PC-3 (cell line): ENCODE measurements around the gene UBR3. TPM values are rescaled to one million over a fixed set of nuclear protein-coding genes. Genes with fewer than 3 reads are reported as not detected.
A peak's percentile ranks its signal among the peaks of the same experiment; 100 is the strongest.
"Not testable (repeated sequence)": the region's sequence is repeated elsewhere in the genome, so short reads cannot be mapped to it uniquely, and the experiment has no call there.

Experiments used
- ATAC-seq: fragments of 200-7000 bp; cut with Tn5 transposase; 2 replicates; pipeline ENCODE4 v1.9.1; 2020; ENCODE audit warnings: mild to moderate bottlenecking, moderate library complexity
- BruUV-seq: library from RNA; stranded (reverse); fragments of 400-500 nt; replicated peaks from 2 replicates; lab custom pipeline; 2021; lab: Mats Ljungman, UMichigan
- CTCF ChIA-PET: fragments of 300-600 bp; sonication (Branson Sonifier 250); formaldehyde crosslinking; loops from one replicate; lab custom pipeline; 2022; ENCODE audit warnings: antibody characterized with exemption; lab: Charles Lee
- POLR2A ChIA-PET: fragments of 300-600 bp; sonication (Branson Sonifier 250); formaldehyde crosslinking; loops from one replicate; lab custom pipeline; 2022; ENCODE audit warnings: antibody characterized with exemption; ENCODE audit not compliant: unreplicated experiment; lab: Charles Lee
- DNase-seq: peaks from one replicate; pipeline ENCODE4 v3.0.0-alpha.2; 2015
- H2AFZ ChIP-seq: fragments of 300-600 bp; sonication (generic); 2 replicates; pipeline ENCODE4 v1.6.0; 2016; ENCODE audit warnings: antibody characterized with exemption, low read length
- H3F3A ChIP-seq: fragments of 300-600 bp; sonication (generic); one replicate; pipeline ENCODE4 v1.6.0; 2017; ENCODE audit warnings: antibody characterized with exemption, low read length, control low read depth, mild to moderate bottlenecking; ENCODE audit not compliant: unreplicated experiment
- H3K27ac ChIP-seq: fragments of 300-600 bp; sonication (generic); 2 replicates; pipeline ENCODE4 v1.5.1; 2016; ENCODE audit warnings: mild to moderate bottlenecking, low read length
- H3K27me3 ChIP-seq: fragments of 300-600 bp; sonication (generic); 2 replicates; pipeline ENCODE4 v1.6.1; 2016; ENCODE audit warnings: low read length, mixed read lengths
- H3K36me3 ChIP-seq: fragments of 300-600 bp; sonication (generic); 2 replicates; pipeline ENCODE4 v1.6.1; 2016; ENCODE audit warnings: low read depth, mixed run types, low read length, mixed read lengths
- H3K4me1 ChIP-seq: fragments of 300-600 bp; sonication (generic); 2 replicates; pipeline ENCODE4 v1.5.1; 2016; ENCODE audit warnings: low read length; ENCODE audit not compliant: insufficient read depth
- H3K4me2 ChIP-seq: fragments of 300-600 bp; sonication (generic); 2 replicates; pipeline ENCODE4 v1.6.0; 2016; ENCODE audit warnings: low read length
- H3K4me3 ChIP-seq: fragments of 300-600 bp; sonication (generic); 2 replicates; pipeline ENCODE4 v1.5.1; 2016; ENCODE audit warnings: mild to moderate bottlenecking, low read length, mixed read lengths
- H3K79me2 ChIP-seq: fragments of 300-600 bp; sonication (generic); 2 replicates; pipeline ENCODE4 v1.6.1; 2017; ENCODE audit warnings: low read length, mixed read lengths
- H3K9ac ChIP-seq: fragments of 300-600 bp; sonication (generic); 2 replicates; pipeline ENCODE4 v1.6.0; 2016; ENCODE audit warnings: mild to moderate bottlenecking, low read length
- H3K9me2 ChIP-seq: fragments of 300-600 bp; sonication (generic); replicated peaks from 2 replicates; pipeline ENCODE4 v1.6.1; 2016; ENCODE audit warnings: mixed run types, low read length, mixed read lengths
- H3K9me3 ChIP-seq: fragments of 300-600 bp; sonication (generic); 2 replicates; pipeline ENCODE4 v1.6.1; 2016; ENCODE audit warnings: low read length, mixed read lengths
- H4K20me1 ChIP-seq: fragments of 300-600 bp; sonication (generic); 2 replicates; pipeline ENCODE4 v1.6.1; 2016; ENCODE audit warnings: low read length, mixed read lengths
- CTCF ChIP-seq: fragments of 300-600 bp; sonication (generic); conservative IDR thresholded peaks from 2 replicates; pipeline ENCODE4 v1.5.1; 2017; ENCODE audit warnings: antibody characterized with exemption, low read depth, mild to moderate bottlenecking, low read length
- EZH2 ChIP-seq: fragments of 300-600 bp; sonication (generic); IDR thresholded peaks from one replicate; pipeline ENCODE4 v1.6.1; 2017; ENCODE audit warnings: antibody characterized with exemption, mild to moderate bottlenecking, low read length; ENCODE audit not compliant: unreplicated experiment
- EZH2phosphoT487 ChIP-seq: fragments of 300-600 bp; sonication (generic); IDR thresholded peaks from 2 replicates; pipeline ENCODE4 v1.6.1; 2018; ENCODE audit warnings: mild to moderate bottlenecking, antibody characterized with exemption, low read length, borderline replicate concordance
- intact Hi-C: fragments of 100-400 bp; cut with micrococcal nuclease; formaldehyde crosslinking; loops from 2 replicates; pipeline ENCODE4 v1.9.0; 2023
- total RNA-seq: library from RNA; depleted of rRNA; stranded (reverse); fragments of >200 nt; gene quantifications from 2 replicates; pipeline ENCODE4 v1.2.3, GENCODE V29; 2014; rRNA removed

The UBR3 gene
- total RNA-seq, 1 experiment from 2014 or later, result 30.9 TPM

GRCh38 chr2:170122883-170123547 lies 295.8 kb downstream of the UBR3 start:
- no peaks in the 10 kb centered on the region for H3K79me2 ChIP-seq
- H3K36me3 ChIP-seq, result no peaks in the 10 kb centered on the region
- peak overlapping the region; percentile 59 for H3K4me2 ChIP-seq
- H3K4me3 ChIP-seq, result no peak overlapping the region
- no peaks in the 10 kb centered on the region for H3K9me2 ChIP-seq
- ChIA-PET CTCF (no interaction called here), POLR2A (no interaction called here)
- no TSS peak for BruUV-seq
- H3K27me3 ChIP-seq, result no peaks in the 10 kb centered on the region
- intact Hi-C loops, result loop anchor here (1.0 kb wide), 1 partner anchor 23 kb away; no protein-coding TSS in a partner anchor
- TF ChIP-seq CTCF (no peak), EZH2phosphoT487 (no peak)
- ATAC-seq (peak; percentile 90), DNase-seq (peak; percentile 96)
- H3K9ac ChIP-seq, result no peak overlapping the region
- H3F3A ChIP-seq, result no peaks in the 10 kb centered on the region
- no peak overlapping the region for H2AFZ ChIP-seq
- H4K20me1 ChIP-seq, result no peaks in the 10 kb centered on the region
- no peaks in the 10 kb centered on the region; the same call in 1 of the 2 replicates for H3K9me3 ChIP-seq
- peak overlapping the region; percentile 73 for H3K27ac ChIP-seq
- H3K4me1 ChIP-seq, result peaks cover 68% of the 10 kb centered on the region

- intact Hi-C loops, result loop anchor here (1.0 kb wide), 1 partner anchor 23 kb away; no protein-coding TSS in a partner anchor
- Histone ChIP-seq H3F3A (no peaks in the 10 kb centered on the region), H3K79me2 (no peaks in the 10 kb centered on the region), H3K4me3 (no peak overlapping the region), H4K20me1 (no peaks in the 10 kb centered on the region), H3K9ac (no peak overlapping the region), H2AFZ (no peak overlapping the region), H3K4me2 (peak overlapping the region; percentile 59), H3K4me1 (peaks cover 67% of the 10 kb centered on the region), H3K9me3 (no peaks in the 10 kb centered on the region; the same call in 1 of the 2 replicates), H3K27me3 (no peaks in the 10 kb centered on the region), H3K27ac (peak overlapping the region; percentile 73), H3K9me2 (no peaks in the 10 kb centered on the region), H3K36me3 (no peaks in the 10 kb centered on the region)
- DNase-seq (peak; percentile 81), ATAC-seq (peak; percentile 56)
- no TSS peak for BruUV-seq
- TF ChIP-seq EZH2 (no peak), CTCF (peak; percentile 40; the same call in 1 of the 2 replicates), EZH2phosphoT487 (no peak)
- ChIA-PET POLR2A (no interaction called here), CTCF (no interaction called here)
Measured at GRCh38 chr2:170123593-170123992, 296.3 kb downstream of the UBR3 start.

DNA sequence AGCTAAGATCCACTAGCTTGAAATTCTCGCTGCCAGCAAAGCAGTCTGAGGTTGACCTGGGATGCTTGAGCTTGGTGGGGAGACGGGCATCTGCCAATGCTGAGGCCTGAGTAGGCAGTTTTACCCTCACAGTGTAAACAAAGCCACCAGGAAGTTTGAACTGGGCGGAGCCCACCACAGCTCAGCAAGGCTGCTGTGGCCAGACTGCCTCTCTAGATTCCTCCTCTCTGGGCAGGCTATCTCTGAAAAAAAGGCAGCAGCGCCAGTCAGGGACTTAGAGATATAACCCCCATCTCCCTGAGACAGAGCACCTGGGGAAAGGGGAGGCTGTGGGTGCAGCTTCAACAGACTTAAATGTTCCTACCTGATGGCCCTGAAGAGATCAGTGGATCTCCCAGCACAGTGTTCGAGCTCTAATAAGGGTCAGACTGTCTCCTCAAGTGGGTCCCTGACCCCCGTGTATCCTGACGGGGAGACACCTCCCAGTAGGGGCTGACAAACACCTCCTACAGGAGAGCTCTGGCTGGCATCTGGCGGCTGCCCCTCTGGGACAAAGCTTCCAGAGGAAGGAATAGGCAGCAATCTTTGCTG lies 299.0 kb downstream of the UBR3 start:
- H3K27ac ChIP-seq, H3K27me3 ChIP-seq, BruUV-seq, H3K36me3 ChIP-seq, H3K79me2 ChIP-seq, H4K20me1 ChIP-seq, intact Hi-C loops, ATAC-seq, H3F3A ChIP-seq, H3K9me3 ChIP-seq, H3K4me3 ChIP-seq, CTCF ChIA-PET, H3K9ac ChIP-seq, H3K9me2 ChIP-seq, POLR2A ChIA-PET: not testable (repeated sequence)
- DNase-seq, result peak; percentile 46
- H3K4me2 ChIP-seq, result peak overlapping the region; percentile 38; the same call in 1 of the 2 replicates
- H2AFZ ChIP-seq, result peak overlapping the region; percentile 32; the same call in 1 of the 2 replicates
- peaks cover 42% of the 10 kb centered on the region for H3K4me1 ChIP-seq

Other genes starting within 250 kb of the UBR3 start
- gene PPIG, start 243.1 kb upstream of the UBR3 start, total RNA-seq, result 20.9 and 33.7 TPM in 2 replicates
- not detected in 2 replicates for gene CFAP210, start 133.0 kb upstream of the UBR3 start, total RNA-seq
- 5.0 and 5.9 TPM in 2 replicates for gene PHOSPHO2, start 133.0 kb upstream of the UBR3 start, total RNA-seq
- gene KLHL23, start 93.6 kb upstream of the UBR3 start, total RNA-seq, result 13.6 and 15.3 TPM in 2 replicates
- gene SSB, start 28.6 kb upstream of the UBR3 start, total RNA-seq, result 108 and 109 TPM in 2 replicates
- 61.1 and 62.0 TPM in 2 replicates for gene METTL5, start 2.5 kb upstream of the UBR3 start, total RNA-seq